H1 (cell line): ENCODE results near the gene FLT3. TPM values are rescaled to one million over a fixed set of nuclear protein-coding genes. Genes with fewer than 3 reads are reported as not detected.

Experiments
- CBX8 ChIP-seq: fragments of 300-800, 300-1000 bp; sonication (generic); IDR thresholded peaks from 2 replicates; pipeline ENCODE4 v1.7.1; 2016; ENCODE audit warnings: low read depth, low read length, borderline replicate concordance
- KDM5A ChIP-seq: fragments of 200-600 bp; IDR thresholded peaks from 2 replicates; pipeline ENCODE4 v1.7.1; 2012; ENCODE audit warnings: mild to moderate bottlenecking, low read length, inconsistent platforms, mixed read lengths
- SUZ12 ChIP-seq: fragments of 200-600 bp; sonication (generic); IDR thresholded peaks from 2 replicates; pipeline ENCODE4 v1.6.1; 2012; ENCODE audit warnings: mild to moderate bottlenecking, inconsistent platforms, low read length, moderate library complexity, mixed read lengths
- polyA plus RNA-seq, 7 experiments: library from polyadenylated mRNA; depleted of rRNA in 3 of 7; stranded (reverse) in 5 of 7; unstranded in 2 of 7; fragments of >200 nt in 5 of 7; fragments of 200-250 nt in 2 of 7; gene quantifications; 1 replicate in 5 of 7; 2 replicates in 1 of 7; 4 replicates in 1 of 7; pipeline versions ENCODE4 v1.2.1 to v1.2.3, GENCODE V29; 2011 to 2013; ENCODE audit warnings: missing spikeins in 2 of 7, mixed read lengths in 2 of 7
- total RNA-seq: library from RNA; stranded (reverse); fragmentation: NEBNext Ultra II Directional; extraction: Animal tissue kit (Norgen Biotek cat#: 25700); gene quantifications from 2 replicates; pipeline ENCODE4 v1.2.1, GENCODE V29; 2021
- TF ChIP-seq, protein P1 (sequence below): fragments of 300-600 bp; sonication (generic); IDR thresholded peaks from 2 replicates; pipeline ENCODE4 v1.7.1; 2012; ENCODE audit warnings: low read length, moderate library complexity, mild to moderate bottlenecking, inconsistent platforms; ENCODE audit not compliant: insufficient replicate concordance

FLT3 gene
- total and polyA plus RNA-seq, 2 of the 8 experiments (the other 6 are each of a cell fraction or from before 2014, with no cell fraction given): 0.44 to 0.71 TPM

- TF ChIP-seq, protein P1, sequence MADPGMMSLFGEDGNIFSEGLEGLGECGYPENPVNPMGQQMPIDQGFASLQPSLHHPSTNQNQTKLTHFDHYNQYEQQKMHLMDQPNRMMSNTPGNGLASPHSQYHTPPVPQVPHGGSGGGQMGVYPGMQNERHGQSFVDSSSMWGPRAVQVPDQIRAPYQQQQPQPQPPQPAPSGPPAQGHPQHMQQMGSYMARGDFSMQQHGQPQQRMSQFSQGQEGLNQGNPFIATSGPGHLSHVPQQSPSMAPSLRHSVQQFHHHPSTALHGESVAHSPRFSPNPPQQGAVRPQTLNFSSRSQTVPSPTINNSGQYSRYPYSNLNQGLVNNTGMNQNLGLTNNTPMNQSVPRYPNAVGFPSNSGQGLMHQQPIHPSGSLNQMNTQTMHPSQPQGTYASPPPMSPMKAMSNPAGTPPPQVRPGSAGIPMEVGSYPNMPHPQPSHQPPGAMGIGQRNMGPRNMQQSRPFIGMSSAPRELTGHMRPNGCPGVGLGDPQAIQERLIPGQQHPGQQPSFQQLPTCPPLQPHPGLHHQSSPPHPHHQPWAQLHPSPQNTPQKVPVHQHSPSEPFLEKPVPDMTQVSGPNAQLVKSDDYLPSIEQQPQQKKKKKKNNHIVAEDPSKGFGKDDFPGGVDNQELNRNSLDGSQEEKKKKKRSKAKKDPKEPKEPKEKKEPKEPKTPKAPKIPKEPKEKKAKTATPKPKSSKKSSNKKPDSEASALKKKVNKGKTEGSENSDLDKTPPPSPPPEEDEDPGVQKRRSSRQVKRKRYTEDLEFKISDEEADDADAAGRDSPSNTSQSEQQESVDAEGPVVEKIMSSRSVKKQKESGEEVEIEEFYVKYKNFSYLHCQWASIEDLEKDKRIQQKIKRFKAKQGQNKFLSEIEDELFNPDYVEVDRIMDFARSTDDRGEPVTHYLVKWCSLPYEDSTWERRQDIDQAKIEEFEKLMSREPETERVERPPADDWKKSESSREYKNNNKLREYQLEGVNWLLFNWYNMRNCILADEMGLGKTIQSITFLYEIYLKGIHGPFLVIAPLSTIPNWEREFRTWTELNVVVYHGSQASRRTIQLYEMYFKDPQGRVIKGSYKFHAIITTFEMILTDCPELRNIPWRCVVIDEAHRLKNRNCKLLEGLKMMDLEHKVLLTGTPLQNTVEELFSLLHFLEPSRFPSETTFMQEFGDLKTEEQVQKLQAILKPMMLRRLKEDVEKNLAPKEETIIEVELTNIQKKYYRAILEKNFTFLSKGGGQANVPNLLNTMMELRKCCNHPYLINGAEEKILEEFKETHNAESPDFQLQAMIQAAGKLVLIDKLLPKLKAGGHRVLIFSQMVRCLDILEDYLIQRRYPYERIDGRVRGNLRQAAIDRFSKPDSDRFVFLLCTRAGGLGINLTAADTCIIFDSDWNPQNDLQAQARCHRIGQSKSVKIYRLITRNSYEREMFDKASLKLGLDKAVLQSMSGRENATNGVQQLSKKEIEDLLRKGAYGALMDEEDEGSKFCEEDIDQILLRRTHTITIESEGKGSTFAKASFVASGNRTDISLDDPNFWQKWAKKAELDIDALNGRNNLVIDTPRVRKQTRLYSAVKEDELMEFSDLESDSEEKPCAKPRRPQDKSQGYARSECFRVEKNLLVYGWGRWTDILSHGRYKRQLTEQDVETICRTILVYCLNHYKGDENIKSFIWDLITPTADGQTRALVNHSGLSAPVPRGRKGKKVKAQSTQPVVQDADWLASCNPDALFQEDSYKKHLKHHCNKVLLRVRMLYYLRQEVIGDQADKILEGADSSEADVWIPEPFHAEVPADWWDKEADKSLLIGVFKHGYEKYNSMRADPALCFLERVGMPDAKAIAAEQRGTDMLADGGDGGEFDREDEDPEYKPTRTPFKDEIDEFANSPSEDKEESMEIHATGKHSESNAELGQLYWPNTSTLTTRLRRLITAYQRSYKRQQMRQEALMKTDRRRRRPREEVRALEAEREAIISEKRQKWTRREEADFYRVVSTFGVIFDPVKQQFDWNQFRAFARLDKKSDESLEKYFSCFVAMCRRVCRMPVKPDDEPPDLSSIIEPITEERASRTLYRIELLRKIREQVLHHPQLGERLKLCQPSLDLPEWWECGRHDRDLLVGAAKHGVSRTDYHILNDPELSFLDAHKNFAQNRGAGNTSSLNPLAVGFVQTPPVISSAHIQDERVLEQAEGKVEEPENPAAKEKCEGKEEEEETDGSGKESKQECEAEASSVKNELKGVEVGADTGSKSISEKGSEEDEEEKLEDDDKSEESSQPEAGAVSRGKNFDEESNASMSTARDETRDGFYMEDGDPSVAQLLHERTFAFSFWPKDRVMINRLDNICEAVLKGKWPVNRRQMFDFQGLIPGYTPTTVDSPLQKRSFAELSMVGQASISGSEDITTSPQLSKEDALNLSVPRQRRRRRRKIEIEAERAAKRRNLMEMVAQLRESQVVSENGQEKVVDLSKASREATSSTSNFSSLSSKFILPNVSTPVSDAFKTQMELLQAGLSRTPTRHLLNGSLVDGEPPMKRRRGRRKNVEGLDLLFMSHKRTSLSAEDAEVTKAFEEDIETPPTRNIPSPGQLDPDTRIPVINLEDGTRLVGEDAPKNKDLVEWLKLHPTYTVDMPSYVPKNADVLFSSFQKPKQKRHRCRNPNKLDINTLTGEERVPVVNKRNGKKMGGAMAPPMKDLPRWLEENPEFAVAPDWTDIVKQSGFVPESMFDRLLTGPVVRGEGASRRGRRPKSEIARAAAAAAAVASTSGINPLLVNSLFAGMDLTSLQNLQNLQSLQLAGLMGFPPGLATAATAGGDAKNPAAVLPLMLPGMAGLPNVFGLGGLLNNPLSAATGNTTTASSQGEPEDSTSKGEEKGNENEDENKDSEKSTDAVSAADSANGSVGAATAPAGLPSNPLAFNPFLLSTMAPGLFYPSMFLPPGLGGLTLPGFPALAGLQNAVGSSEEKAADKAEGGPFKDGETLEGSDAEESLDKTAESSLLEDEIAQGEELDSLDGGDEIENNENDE: no peak
- TF ChIP-seq KDM5A (no peak), CBX8 (no peak), SUZ12 (no peak)
- TF ChIP-seq, all 59 proteins: peak for 0
Observed at GRCh38 chr13:28056970-28057712, 43.2 kb downstream of the FLT3 start (continued).
